Ishikawa (cell line): ENCODE data around the gene UBE3B.

ENCODE experiments used
- CEBPB ChIP-seq: IDR thresholded peaks from 2 replicates; pipeline ENCODE4 v1.6.1; 2012
- CREB1 ChIP-seq: IDR thresholded peaks from 2 replicates; pipeline ENCODE4 v1.6.1; 2012; ENCODE audit warnings: low read depth
- EGR1 ChIP-seq: IDR thresholded peaks from 2 replicates; pipeline ENCODE4 v1.6.1; 2012
- EP300 ChIP-seq: IDR thresholded peaks from 2 replicates; pipeline ENCODE4 v1.6.1; 2012; ENCODE audit warnings: borderline replicate concordance
- FOXM1 ChIP-seq: IDR thresholded peaks from 2 replicates; pipeline ENCODE4 v1.6.1; 2012; ENCODE audit warnings: low read depth, borderline replicate concordance
- MAX ChIP-seq: IDR thresholded peaks from 2 replicates; pipeline ENCODE4 v1.6.1; 2012
- NFIC ChIP-seq: IDR thresholded peaks from 2 replicates; pipeline ENCODE4 v1.6.1; 2012
- RAD21 ChIP-seq: IDR thresholded peaks from 2 replicates; pipeline ENCODE4 v1.6.1; 2012; ENCODE audit warnings: low read depth
- REST ChIP-seq: IDR thresholded peaks from 2 replicates; pipeline ENCODE4 v1.6.1; 2012; ENCODE audit warnings: low read depth, mild to moderate bottlenecking
- TAF1 ChIP-seq: IDR thresholded peaks from 2 replicates; pipeline ENCODE4 v1.6.1; 2012; ENCODE audit warnings: low read depth, mild to moderate bottlenecking
- TCF12 ChIP-seq: IDR thresholded peaks from 2 replicates; pipeline ENCODE4 v1.6.1; 2012; ENCODE audit warnings: low read depth
- TEAD4 ChIP-seq: IDR thresholded peaks from 2 replicates; pipeline ENCODE4 v1.6.1; 2012
- USF1 ChIP-seq: IDR thresholded peaks from 2 replicates; pipeline ENCODE4 v1.6.1; 2012
- YY1 ChIP-seq: IDR thresholded peaks from 2 replicates; pipeline ENCODE4 v1.6.1; 2012; ENCODE audit warnings: low read depth
- ZBTB7A ChIP-seq: IDR thresholded peaks from 2 replicates; pipeline ENCODE4 v1.6.1; 2012; ENCODE audit warnings: low read depth

UBE3B gene

GRCh38 chr12:109444259-109444658 is 33.2 kb upstream of the UBE3B start:
- TF ChIP-seq TEAD4 (no peak), NFIC (no peak), EP300 (no peak), EGR1 (no peak), YY1 (no peak), MAX (no peak), TAF1 (no peak), FOXM1 (no peak), REST (no peak), ZBTB7A (no peak)

GRCh38 chr12:109445191-109445609 is 32.2 kb upstream of the UBE3B start:
- no peak for TF ChIP-seq YY1
- no peak for TF ChIP-seq FOXM1
- TF ChIP-seq TAF1: no peak
- TF ChIP-seq CEBPB: no peak
- no peak for TF ChIP-seq TEAD4
- TF ChIP-seq USF1: no peak
- TF ChIP-seq EGR1: no peak
- no peak for TF ChIP-seq RAD21
- no peak for TF ChIP-seq TCF12
- no peak for TF ChIP-seq MAX
- no peak for TF ChIP-seq ZBTB7A
- TF ChIP-seq EP300: no peak
- TF ChIP-seq CREB1: no peak
- no peak for TF ChIP-seq NFIC
- TF ChIP-seq REST: no peak

- no peak for TF ChIP-seq REST
Measured at GRCh38 chr12:109446869-109447268, 30.6 kb upstream of the UBE3B start.

GRCh38 chr12:109447482-109447881 is 30.0 kb upstream of the UBE3B start:
- TF ChIP-seq CEBPB (no peak), TAF1 (no peak), YY1 (no peak), RAD21 (no peak), TEAD4 (no peak), CREB1 (no peak), ZBTB7A (no peak)

- TF ChIP-seq REST (no peak), FOXM1 (no peak), YY1 (no peak), TEAD4 (no peak)
Measured at GRCh38 chr12:109448272-109448671, 29.2 kb upstream of the UBE3B start.
